ENCODE data around the gene SKAP1. TPM values are rescaled to one million over a fixed set of nuclear protein-coding genes. Genes with fewer than 3 reads are reported as not detected.

SKAP1 gene
- total RNA-seq, 2 experiments from 2014 or later = 71.7 to 77.6 TPM

GRCh38 chr17:48151220-48151619 is 278.8 kb downstream of the SKAP1 start:
- intact Hi-C loops (cut with micrococcal nuclease) = no loop called here
- DNase-seq = no peak
- no peaks in the 10 kb centered on the region for H3K27me3 Mint-ChIP-seq
- no peaks in the 10 kb centered on the region for H3K9me3 Mint-ChIP-seq
- H3K4me3 Mint-ChIP-seq = no peak overlapping the region
- peaks cover 12% of the 10 kb centered on the region for H3K36me3 Mint-ChIP-seq
- H3K4me1 Mint-ChIP-seq (ENCODE audit: low read depth) = no peaks in the 10 kb centered on the region
- POLR2A ChIA-PET = interaction anchor here (0.5 kb wide), 1 partner anchor 21 kb away, joined by 3 read pairs; no protein-coding TSS in a partner anchor
- CTCF ChIA-PET = interaction anchor here (0.6 to 0.7 kb wide), 2 partner anchors 28 to 54 kb away, joined by 3 read pairs; no protein-coding TSS in a partner anchor
- no peak overlapping the region for H3K27ac Mint-ChIP-seq

- no peaks in the 10 kb centered on the region for H3K4me1 Mint-ChIP-seq (ENCODE audit: low read depth)
Observed at GRCh38 chr17:48150597-48151001, 279.4 kb downstream of the SKAP1 start.

GRCh38 chr17:48149787-48150463 is 280.1 kb downstream of the SKAP1 start:
- Mint-ChIP-seq H3K4me3 (no peak overlapping the region), H3K36me3 (peaks cover 7% of the 10 kb centered on the region), H3K9me3 (no peaks in the 10 kb centered on the region), H3K27me3 (no peaks in the 10 kb centered on the region), H3K27ac (no peak overlapping the region), H3K4me1 (ENCODE audit: low read depth) (peaks cover 4% of the 10 kb centered on the region)
- ChIA-PET POLR2A (no interaction called here), CTCF (interaction anchor here (0.9 to 1.4 kb wide), 2 partner anchors 70 to 443 kb away, joined by 3 to 4 read pairs; no protein-coding TSS in a partner anchor)
- intact Hi-C loops (cut with micrococcal nuclease) = no loop called here
- no peak for DNase-seq

More at GRCh38 chr17:48150597-48151001, 279.4 kb downstream of the SKAP1 start:
- Mint-ChIP-seq H3K4me3 (no peak overlapping the region), H3K27me3 (no peaks in the 10 kb centered on the region), H3K9me3 (no peaks in the 10 kb centered on the region), H3K27ac (no peak overlapping the region), H3K36me3 (peaks cover 7% of the 10 kb centered on the region)
- POLR2A ChIA-PET = interaction anchor here (0.5 kb wide), 1 partner anchor 20 kb away, joined by 3 read pairs; no protein-coding TSS in a partner anchor
- intact Hi-C loops (cut with micrococcal nuclease) = no loop called here
- CTCF ChIA-PET = interaction anchor here (0.6 to 0.7 kb wide), 2 partner anchors 27 to 53 kb away, joined by 3 read pairs; no protein-coding TSS in a partner anchor
- DNase-seq = no peak

GRCh38 chr17:48148854-48149786 is 280.9 kb downstream of the SKAP1 start:
- POLR2A ChIA-PET = no interaction called here
- intact Hi-C loops (cut with micrococcal nuclease) = no loop called here
- peaks cover 2% of the 10 kb centered on the region for H3K36me3 Mint-ChIP-seq
- H3K9me3 Mint-ChIP-seq = no peaks in the 10 kb centered on the region
- peaks cover 4% of the 10 kb centered on the region for H3K4me1 Mint-ChIP-seq (ENCODE audit: low read depth)
- CTCF ChIA-PET = interaction anchor here (0.9 to 1.4 kb wide), 2 partner anchors 69 to 444 kb away, joined by 3 to 4 read pairs; no protein-coding TSS in a partner anchor
- no peaks in the 10 kb centered on the region for H3K27me3 Mint-ChIP-seq
- DNase-seq = no peak
- no peak overlapping the region for H3K4me3 Mint-ChIP-seq
- no peak overlapping the region for H3K27ac Mint-ChIP-seq

GRCh38 chr17:48148029-48148770 is 281.8 kb downstream of the SKAP1 start:
- no peak overlapping the region for H3K4me3 Mint-ChIP-seq
- POLR2A ChIA-PET = no interaction called here
- H3K27ac Mint-ChIP-seq = no peak overlapping the region
- DNase-seq = no peak
- intact Hi-C loops (cut with micrococcal nuclease) = no loop called here
- peaks cover 4% of the 10 kb centered on the region for H3K4me1 Mint-ChIP-seq (ENCODE audit: low read depth)
- H3K36me3 Mint-ChIP-seq = no peaks in the 10 kb centered on the region
- no peaks in the 10 kb centered on the region for H3K27me3 Mint-ChIP-seq
- CTCF ChIA-PET = interaction anchor here (0.6 to 1.5 kb wide), 3 partner anchors 8 to 176 kb away, joined by 3 to 6 read pairs (median 6); no protein-coding TSS in a partner anchor
- no peaks in the 10 kb centered on the region for H3K9me3 Mint-ChIP-seq

GRCh38 chr17:48144976-48145798 is 284.8 kb downstream of the SKAP1 start:
- H3K27ac Mint-ChIP-seq = no peak overlapping the region
- H3K9me3 Mint-ChIP-seq = no peaks in the 10 kb centered on the region
- DNase-seq = no peak
- H3K36me3 Mint-ChIP-seq = peaks cover 1% of the 10 kb centered on the region
- peaks cover 8% of the 10 kb centered on the region for H3K4me1 Mint-ChIP-seq (ENCODE audit: low read depth)
- CTCF ChIA-PET = no interaction called here
- H3K4me3 Mint-ChIP-seq = no peak overlapping the region
- no peaks in the 10 kb centered on the region for H3K27me3 Mint-ChIP-seq
- intact Hi-C loops (cut with micrococcal nuclease) = no loop called here
- POLR2A ChIA-PET = no interaction called here

- ChIA-PET POLR2A (no interaction called here), CTCF (interaction anchor here (2.6 kb wide), 1 partner anchor 64 kb away, joined by 6 read pairs; no protein-coding TSS in a partner anchor)
- H3K4me1 Mint-ChIP-seq (ENCODE audit: low read depth) = peaks cover 14% of the 10 kb centered on the region
- DNase-seq = no peak
- H3K4me3 Mint-ChIP-seq = no peak overlapping the region
- no peak overlapping the region for H3K27ac Mint-ChIP-seq
- H3K36me3 Mint-ChIP-seq = peaks cover 1% of the 10 kb centered on the region
- intact Hi-C loops (cut with micrococcal nuclease) = no loop called here
- no peaks in the 10 kb centered on the region for H3K27me3 Mint-ChIP-seq
- no peaks in the 10 kb centered on the region for H3K9me3 Mint-ChIP-seq
Observed at GRCh38 chr17:48144231-48144630, 285.8 kb downstream of the SKAP1 start.

- ChIA-PET CTCF (interaction anchor here (0.9 to 2.6 kb wide), 2 partner anchors 12 to 63 kb away, joined by 5 to 6 read pairs; no protein-coding TSS in a partner anchor), POLR2A (no interaction called here)
- no peak overlapping the region for H3K4me3 Mint-ChIP-seq
- peaks cover 14% of the 10 kb centered on the region for H3K4me1 Mint-ChIP-seq (ENCODE audit: low read depth)
- H3K27ac Mint-ChIP-seq = no peak overlapping the region
- DNase-seq = no peak
- peaks cover 1% of the 10 kb centered on the region for H3K36me3 Mint-ChIP-seq
- intact Hi-C loops (cut with micrococcal nuclease) = no loop called here
- no peaks in the 10 kb centered on the region for H3K27me3 Mint-ChIP-seq
- H3K9me3 Mint-ChIP-seq = no peaks in the 10 kb centered on the region
Observed at GRCh38 chr17:48143629-48144028, 286.4 kb downstream of the SKAP1 start.

GRCh38 chr17:48139944-48140343 is 290.1 kb downstream of the SKAP1 start:
- H3K27ac Mint-ChIP-seq = peak overlapping the region; percentile 16
- ChIA-PET POLR2A (no interaction called here), CTCF (interaction anchor here (1.1 to 1.2 kb wide), 2 partner anchors 60 to 478 kb away, joined by 3 to 4 read pairs; no protein-coding TSS in a partner anchor)
- peaks cover 10% of the 10 kb centered on the region for H3K4me1 Mint-ChIP-seq (ENCODE audit: low read depth)
- no peaks in the 10 kb centered on the region for H3K9me3 Mint-ChIP-seq
- H3K36me3 Mint-ChIP-seq = peaks cover 5% of the 10 kb centered on the region
- intact Hi-C loops (cut with micrococcal nuclease) = loop anchor here (10.0 kb wide), 1 partner anchor 475 kb away; the partner anchor contains the start of genes HOXB7 and HOXB8
- H3K27me3 Mint-ChIP-seq = no peaks in the 10 kb centered on the region
- no peak for DNase-seq
- H3K4me3 Mint-ChIP-seq = no peak overlapping the region

- no peak overlapping the region for H3K4me3 Mint-ChIP-seq
- H3K36me3 Mint-ChIP-seq = peaks cover 9% of the 10 kb centered on the region
- H3K9me3 Mint-ChIP-seq = no peaks in the 10 kb centered on the region
- ChIA-PET CTCF (interaction anchor here (1.5 kb wide), 1 partner anchor 57 kb away, joined by 4 read pairs; no protein-coding TSS in a partner anchor), POLR2A (interaction anchor here (0.6 kb wide), 1 partner anchor 163 kb away, joined by 3 read pairs; no protein-coding TSS in a partner anchor)
- intact Hi-C loops (cut with micrococcal nuclease) = loop anchor here (10.0 kb wide), 1 partner anchor 477 kb away; the partner anchor contains the start of genes HOXB7 and HOXB8
- no peaks in the 10 kb centered on the region for H3K27me3 Mint-ChIP-seq
- no peak for DNase-seq
- peaks cover 10% of the 10 kb centered on the region for H3K4me1 Mint-ChIP-seq (ENCODE audit: low read depth)
- no peak overlapping the region for H3K27ac Mint-ChIP-seq
Observed at GRCh38 chr17:48137656-48138055, 292.4 kb downstream of the SKAP1 start.

Measured in activated CD4-positive, alpha-beta memory T cell treated with anti-CD3 and anti-CD28 coated beads for 36 hours (primary cell).